NOMO-1 treated with dmso at 0.1 percent for 144 hours (cell line): Measurements from ENCODE around the gene CHST10.
A peak's percentile ranks its signal among the peaks of the same experiment; 100 is the strongest.
"Not testable (repeated sequence)": the region's sequence is repeated elsewhere in the genome, so short reads cannot be mapped to it uniquely, and the experiment has no call there.

Experiments
- DNase-seq: peaks from one replicate; lab custom pipeline; 2025; ENCODE audit not compliant: unreplicated experiment; lab: John Stamatoyannopoulos, UW

CHST10 gene

DNA sequence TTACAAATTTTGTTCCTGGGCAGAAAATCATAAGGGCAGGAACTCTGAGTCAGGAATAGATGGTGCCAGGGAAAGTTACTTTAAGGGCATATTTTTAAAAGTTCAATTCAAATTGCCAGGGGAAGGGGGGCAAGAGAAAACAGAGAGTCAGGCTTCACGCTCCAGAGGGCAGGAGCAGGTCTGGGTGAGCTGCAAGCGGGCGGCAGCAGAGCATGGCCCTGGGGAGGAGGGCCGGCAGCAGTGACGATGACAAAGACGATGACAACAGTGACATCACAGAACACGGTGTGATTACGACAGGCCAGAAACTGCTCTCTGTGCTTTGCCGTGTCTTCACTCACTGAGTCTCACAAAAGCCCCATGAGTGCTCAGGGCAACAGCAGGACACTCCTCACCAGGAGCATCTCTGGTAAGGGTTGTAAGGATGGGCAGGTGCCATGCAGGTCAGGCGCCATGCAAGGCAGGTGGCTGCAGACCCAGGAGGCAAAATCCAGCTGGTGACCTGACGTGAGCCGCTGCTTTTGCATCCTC lies 23.3 kb downstream of the CHST10 start:
- no peak for DNase-seq

DNA sequence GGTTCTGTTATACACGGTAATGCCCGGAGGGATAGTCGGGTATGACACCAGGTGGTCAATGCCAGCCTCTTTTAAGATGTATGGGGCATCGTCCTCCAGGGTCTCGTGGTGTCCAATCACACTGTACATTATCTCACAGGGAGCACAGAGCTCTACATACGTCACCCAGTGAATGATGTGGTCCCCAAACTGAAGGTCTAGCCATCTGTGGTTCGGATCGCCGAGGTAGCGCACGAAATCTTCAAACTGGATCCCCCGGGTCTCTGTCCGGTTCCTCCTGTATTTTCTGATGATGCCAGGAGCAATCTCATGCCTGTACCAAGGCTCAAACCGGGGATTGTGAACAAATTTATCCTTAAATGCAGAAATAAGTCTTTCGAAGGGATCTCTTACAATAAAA lies 24.1 kb downstream of the CHST10 start:
- no peak for DNase-seq

DNA sequence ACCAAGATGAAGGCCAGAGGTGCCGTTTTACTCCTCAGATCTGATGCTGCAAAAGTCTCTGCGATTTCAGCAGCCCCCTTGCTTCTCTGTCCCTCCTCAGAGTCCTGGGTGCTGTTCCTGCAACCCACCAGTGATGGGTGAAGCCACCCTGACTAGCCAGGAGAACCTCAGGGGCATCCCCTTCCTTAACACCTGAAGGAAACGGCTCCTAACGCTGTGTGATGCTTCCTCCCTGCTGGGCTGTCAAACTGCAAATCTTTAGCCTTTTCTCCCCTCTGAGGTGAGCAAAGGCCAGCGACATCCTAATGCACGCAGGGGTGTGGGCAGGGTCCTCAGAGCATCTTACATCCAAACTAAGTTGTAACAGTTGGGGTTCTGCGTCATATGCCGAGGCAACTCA lies 24.8 kb downstream of the CHST10 start:
- no peak for DNase-seq

DNA sequence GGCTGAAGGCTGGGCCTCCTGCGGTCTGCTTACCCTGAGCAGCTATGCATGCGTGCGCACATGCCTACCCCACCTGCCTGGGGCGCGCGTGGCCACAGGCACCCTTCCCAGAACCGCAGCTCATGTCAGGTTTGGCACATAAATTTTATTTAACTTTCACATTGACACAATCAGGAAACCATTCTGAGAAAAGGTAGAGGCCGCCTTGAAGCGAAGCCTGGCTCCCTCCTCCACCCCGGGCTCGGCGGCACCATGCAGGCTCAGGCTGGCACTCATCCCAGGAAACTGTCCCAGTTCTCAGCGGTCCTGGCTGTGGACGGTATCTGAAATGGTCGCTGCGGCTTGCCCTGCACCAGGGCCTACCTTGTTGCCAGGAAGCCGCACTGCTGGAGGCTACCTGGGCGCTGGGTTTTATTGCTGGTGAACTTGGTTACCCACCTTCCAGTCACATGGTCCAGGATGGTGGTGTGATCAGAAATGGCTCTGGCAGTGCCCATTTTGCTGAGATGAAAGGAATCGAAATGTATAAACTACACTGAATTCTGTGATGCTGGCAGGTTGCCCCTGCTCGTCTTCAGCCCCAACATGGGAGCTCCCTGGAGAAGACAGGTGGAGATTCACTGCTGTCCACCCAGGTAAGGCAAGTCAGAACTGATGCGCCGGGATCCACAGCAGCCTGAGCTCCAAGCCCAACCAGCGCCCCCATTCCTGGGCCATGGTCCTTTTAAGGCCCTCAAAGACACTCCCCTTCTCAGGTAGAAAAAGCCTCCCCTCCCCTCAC lies 25.5 kb downstream of the CHST10 start:
- DNase-seq: no peak

DNA sequence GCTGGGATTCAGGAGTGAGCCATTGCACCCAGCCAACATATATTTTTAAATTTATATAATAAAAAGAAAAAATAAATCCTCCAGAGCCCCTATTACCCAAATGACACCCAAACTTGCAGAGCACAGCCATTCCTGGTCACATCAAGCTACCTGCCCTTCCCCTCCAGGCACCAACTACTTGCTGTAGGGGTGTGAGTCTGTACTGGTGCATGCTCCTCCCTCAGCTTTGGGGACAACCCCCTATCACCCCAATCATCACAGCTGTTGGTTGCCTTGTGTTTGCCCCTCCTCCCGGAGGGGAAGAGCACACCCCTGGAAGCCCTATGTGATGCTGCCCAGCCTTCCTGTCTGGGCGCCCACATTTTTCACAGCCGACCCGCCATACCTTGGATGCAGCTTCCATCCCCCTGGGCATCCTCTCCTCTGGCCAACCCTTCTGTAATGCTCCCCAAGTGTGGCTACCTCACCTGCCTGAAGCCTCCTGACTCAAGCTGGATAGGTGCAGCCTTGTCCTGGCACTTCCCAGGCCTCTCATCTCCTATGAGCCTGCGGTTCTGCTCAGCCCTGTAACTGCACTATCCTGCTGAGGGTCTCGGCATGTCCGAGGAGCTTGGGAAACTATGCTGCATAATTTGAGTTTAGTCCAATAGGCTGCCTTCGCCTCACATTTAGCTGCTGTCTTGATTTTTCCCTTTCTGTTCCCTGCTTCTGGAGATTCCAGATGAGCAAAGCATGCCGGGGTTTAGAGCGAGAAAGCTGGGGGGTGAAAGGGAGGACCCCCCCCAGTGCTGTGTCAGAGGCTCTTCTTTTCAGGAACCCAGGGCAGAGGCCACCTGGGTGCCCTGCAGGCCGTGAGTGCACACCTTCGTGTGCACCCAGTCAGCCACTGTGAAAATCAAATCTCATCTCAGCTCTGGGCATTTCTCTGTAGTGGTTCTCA lies 27.2 kb downstream of the CHST10 start:
- no peak for DNase-seq

DNA sequence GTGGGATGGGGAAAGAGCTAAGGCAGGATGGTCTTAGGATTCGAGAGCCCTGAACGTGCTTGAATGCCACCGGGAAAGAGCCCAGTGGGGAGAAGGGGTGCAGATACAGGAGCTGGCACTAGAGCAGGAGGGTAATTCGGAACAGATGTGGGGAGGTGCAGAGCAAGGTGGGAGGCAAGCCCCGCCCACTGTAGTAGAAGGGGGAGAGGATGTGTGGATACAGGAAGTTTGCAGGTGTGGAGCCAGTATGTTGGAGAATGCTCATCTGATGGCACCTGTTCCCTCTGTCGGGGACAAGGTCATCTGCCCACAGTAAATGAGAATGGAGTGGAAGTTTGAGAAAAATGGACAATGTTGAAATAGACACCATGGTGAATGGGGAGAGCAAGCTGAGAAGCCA lies 28.8 kb downstream of the CHST10 start:
- DNase-seq: no peak

DNA sequence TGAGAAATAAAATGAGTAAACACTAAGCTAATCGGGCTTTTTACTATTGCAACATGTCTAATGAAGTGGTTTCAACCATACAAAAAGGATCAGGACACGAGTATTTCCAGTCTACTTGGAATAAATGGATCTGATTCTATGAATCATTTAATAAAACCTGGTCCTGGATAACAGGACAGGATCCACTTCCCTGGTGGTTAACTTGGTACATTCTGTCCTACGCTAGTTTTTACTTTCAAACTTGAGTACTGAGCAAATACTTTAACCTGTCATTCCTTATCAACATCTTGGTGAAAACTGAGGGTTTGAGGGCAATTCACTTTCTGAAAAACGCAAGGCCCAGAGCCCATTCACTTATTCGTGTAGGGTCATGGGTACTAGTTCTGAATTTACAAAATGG lies 33.5 kb downstream of the CHST10 start:
- DNase-seq: no peak

DNA sequence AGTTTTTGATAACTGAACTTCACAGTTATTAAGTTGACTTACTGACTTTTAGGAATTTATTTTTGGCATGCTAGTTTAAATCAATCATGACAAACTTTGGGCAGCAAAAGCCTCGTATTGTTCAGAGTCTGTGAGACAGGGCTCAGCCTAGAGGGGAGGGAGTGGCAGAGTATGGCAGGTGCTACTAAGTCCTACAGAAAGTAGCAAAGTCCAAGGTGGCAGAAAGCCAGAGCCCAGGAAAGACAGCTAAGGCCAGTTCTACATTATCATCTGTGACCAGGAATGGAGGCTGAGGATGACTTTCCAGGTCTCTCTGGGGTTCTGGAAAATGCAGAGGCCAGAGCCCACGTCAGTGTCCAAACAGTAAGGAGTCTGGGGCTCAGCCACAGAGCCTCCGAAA lies 34.2 kb downstream of the CHST10 start:
- no peak for DNase-seq

DNA sequence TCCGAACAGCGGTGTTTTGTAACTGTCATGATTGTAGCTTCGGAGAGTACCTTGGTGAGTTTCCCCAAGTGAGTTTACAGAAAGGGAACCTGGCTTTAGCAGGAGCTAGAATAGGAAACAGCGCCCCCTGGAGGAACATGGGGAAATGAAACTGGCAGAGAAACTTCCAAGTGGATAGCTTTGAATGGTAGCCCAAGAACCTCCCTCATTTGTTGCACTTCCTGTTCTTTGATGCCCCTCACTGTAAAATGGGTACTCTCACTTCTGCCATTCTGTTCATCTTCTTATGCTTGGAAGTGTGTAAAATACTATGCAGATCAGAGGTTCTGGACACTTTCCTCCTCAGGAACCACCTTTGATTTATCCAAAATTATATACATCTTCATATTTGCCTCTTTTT lies 36.2 kb downstream of the CHST10 start:
- DNase-seq: peak; percentile 89

DNA sequence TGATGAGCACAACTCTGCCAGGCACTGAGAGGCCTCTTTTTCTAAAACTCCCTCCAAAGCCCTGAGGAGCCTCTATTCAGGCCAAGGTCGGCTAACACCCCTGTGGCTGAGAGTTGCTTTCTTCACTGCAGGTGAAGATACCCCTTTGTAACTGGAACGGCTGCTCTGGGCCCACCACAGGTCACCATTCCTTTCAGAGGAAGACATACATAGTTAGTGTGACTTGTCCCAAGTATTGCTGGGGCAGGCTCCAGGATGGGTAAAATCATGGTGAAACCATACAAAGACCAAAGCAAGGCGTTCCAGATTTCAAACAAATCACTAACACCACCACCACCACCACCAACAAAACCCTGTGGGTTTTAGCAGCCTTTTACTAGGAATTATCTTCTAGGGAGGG lies 36.8 kb downstream of the CHST10 start:
- DNase-seq: no peak

DNA sequence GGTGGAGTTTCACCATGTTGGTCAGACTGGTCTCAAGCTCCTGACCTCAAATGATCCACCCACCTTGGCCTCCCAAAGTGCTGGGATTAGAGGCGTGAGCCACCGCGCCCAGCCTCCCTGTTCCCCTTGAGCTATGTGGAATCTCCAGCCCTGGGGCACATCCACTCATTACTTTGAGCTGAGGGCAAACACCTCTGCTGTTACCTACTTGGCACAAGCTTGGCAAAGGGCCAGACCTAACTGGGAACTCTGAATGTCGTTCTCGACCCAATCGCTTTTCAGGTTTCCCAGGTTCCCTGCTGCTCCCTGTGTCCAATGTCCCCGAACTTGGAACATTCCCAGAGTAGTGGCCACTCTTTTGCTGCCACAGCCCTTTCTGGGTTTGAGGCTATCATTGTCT lies 40.6 kb downstream of the CHST10 start:
- DNase-seq: no peak

DNA sequence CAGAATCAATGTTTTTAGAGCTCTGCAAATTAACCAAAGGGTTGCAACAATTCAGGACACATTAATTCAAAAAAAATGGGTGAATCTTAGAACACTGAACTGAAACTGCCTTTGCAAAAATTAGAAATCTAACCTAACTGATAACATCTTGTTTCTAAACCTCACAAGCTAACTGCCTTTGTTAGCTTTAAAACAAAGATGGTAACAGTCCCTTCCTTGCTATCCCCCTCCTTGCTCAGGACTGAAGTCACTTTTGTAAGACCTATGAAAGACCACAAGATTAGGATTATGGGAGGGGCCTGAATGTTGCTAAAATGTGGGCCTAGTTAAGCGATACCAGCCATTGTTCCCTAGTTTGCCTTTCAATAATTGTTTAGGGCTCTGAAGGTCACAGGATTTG lies 50.3 kb downstream of the CHST10 start:
- DNase-seq: no peak

DNA sequence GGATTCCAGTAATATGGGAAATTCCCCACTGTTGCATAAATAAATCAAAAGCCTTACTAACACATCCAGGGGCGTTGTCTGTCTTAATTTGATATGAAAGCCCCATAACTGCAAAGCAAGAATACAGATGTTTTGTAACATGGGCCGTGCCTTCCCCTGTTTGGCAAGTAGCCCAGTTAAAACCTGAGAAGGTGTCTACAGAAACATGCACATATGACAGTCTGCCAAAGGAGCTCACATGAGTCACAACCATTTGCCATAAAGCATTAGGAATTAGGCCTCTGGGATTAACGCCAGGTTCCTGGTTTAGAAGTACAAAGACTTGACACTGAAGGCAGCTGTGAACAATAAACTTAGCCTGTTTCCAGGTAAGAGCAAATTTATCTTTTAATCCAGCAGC lies 52.0 kb downstream of the CHST10 start:
- no peak for DNase-seq

DNA sequence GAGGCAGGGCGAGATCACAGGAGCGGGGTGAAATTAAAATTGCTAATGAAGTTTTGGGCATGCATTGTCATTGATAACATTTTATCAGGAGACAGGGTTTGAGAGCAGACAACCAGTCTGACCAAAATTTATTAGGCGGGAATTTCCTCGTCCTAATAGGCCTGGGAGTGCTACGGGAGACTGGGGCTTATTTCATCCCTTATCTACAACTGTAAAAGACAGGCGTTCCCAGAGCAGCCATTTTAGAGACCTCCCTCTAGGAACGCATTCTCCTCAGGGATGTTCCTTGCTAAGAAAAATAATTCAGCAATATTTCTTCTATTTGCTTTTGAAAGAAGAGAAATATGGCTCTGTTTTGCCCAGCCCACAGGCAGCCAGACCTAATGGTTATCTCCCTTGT lies 55.2 kb downstream of the CHST10 start:
- DNase-seq: not testable (repeated sequence)

DNA sequence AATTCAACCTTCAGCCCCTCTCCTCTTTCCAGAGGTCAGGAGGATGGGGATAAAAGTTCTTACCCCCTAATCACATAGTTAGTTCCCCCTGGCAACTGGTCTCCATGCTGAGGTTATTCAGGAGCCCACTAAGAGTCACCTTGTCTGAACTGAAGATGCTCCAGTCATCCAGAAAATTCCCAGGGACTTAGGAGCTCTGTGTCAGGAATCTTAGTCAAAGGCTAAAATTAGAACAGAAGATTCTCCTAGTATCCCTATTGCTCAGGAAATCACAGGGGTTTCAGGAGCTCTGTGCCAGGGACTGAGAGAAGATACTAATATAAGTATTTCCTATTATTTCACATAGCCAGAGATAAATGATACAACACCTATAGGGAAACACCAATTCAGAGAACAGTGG lies 57.9 kb downstream of the CHST10 start:
- no peak for DNase-seq

DNA sequence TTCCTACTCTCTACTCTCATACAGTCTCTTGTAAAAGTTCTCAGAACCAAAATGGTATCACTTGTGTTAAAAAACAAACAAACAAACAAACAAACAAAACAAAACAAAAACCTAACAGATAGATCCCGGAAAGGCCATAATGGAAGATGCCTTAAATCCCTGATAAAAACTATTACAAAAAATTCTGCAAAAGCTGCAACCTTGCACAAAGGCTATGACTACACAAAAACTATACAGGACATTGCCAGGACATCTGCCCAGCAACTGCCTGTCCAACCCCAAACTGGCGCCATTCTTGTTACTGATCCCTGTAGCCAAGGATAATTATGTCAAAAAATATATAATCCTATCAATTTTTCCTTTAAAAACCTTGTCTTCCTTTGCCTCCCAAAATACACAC lies 58.9 kb downstream of the CHST10 start:
- DNase-seq: no peak

DNA sequence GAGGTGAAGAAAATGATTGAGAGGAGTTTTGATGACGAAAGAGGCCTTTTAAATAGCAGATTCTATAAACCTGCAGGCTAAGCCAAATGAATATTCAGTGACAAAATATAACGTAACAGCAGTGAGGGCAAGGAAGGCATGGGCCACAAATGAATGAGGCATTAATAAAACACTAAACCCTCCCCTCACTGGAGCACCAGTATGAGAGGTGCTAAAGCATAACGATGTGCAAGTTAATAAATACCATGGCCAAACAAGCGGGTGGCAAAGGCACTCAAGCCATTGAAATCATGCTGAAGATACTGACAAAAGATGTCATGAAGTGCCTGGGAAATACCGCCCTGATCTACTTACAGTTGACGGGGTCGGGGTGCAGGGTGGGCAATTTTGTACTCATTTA lies 64.9 kb downstream of the CHST10 start:
- DNase-seq: no peak

DNA sequence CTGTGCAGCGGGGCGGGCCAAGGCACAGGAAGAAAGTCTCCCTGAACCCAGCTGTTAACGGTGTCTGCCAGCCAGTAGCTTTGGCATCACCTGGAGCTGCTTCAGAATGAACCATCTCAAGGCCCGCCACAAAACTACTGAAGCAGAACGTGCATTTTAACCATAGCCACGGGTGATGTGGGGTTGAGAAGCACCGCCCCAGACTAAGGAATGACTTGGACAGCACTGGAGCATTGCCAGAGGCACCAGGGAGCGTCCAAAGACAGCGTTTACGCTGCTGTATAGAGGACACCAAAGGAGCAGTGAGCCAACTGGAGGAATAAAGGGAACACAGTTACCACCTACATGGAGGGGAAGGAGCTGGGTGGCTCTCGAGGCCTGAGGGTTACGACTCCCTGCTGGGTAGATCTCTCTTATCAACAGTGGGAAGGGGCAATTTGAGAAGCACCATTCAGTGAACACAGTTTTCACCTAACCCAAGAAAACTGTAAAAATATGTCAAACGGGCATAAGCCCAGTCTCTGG lies 66.7 kb downstream of the CHST10 start:
- no peak for DNase-seq

DNA sequence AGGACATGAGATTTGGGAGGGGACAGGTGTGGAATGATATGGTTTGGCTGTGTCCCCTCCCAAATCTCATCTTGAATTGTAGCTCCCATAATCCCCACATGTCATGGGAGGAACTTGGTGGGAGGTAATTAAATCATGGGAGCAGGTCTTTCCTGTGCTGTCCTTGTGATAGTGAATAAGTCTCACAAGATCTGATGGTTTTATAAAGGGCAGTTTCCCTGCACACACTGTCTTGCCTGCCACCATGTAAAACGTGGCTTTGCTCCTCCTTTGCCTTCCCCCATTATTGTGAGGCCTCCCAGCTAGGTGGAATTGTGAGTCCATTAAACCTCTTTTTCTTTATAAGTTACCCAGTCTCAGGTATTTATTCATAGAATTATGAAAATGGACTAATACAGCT lies 72.3 kb downstream of the CHST10 start:
- not testable (repeated sequence) for DNase-seq

DNA sequence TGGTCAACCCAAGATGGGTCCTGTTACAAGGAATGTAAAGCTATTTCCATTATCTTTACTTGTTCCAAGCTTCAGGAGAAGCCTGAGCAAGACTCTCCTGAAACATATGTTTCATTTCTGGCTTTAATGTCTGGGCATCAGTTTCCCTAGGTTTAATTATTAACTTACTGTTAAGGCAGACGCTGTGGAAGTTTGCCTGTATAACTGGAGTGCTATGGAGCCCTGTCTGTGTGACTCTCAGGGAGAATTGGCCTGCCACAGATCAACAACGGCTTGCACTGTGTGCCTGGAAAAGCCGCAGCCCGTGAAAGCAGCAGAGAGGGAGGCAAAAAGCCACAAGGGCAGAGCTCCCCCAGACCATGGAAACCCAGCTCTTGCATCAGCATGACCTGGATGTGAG lies 73.0 kb downstream of the CHST10 start:
- no peak for DNase-seq

DNA sequence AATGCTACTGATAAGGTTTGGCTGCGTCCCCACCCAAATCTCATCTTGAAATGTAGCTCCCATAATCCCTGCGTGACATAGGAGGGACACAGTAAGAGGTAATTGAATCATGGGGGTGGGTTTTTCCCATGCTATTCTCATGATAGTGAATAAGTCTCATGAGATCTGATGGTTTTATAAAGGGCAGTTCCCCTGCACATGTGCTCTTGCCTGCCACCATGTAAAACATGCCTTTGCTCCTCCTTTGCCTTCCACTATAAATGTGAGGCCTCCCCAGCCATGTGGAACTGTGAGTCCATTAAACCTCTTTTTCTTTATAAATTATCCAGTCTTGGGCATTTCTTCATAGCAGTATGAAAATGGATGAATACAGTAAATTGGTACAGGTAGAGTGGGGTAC lies 75.0 kb downstream of the CHST10 start:
- DNase-seq: not testable (repeated sequence)
